Hematopoietic multipotent progenitor cell treated with erythropoietin and hydrocortisone succinate and interleukin-3 and kit ligand, for 8 days (in vitro differentiated cells): ENCODE data around the gene ADCY9.
"Not testable (repeated sequence)": the region's sequence is repeated elsewhere in the genome, so short reads cannot be mapped to it uniquely, and the experiment has no call there.

Experiments used
- DNase-seq: peaks from one replicate; pipeline ENCODE4 v3.0.0-alpha.2; 2015

Gene ADCY9

GRCh38 chr16:4092547-4093265 is 23.5 kb downstream of the ADCY9 start:
- DNase-seq, result no peak

GRCh38 chr16:4091240-4092012 is 24.8 kb downstream of the ADCY9 start:
- DNase-seq, result no peak

- no peak for DNase-seq
These were observed 25.8 kb downstream of the ADCY9 start for GRCh38 chr16:4090351-4090851.

GRCh38 chr16:4089811-4090301 is 26.4 kb downstream of the ADCY9 start:
- DNase-seq, result no peak

GRCh38 chr16:4089251-4089810 is 26.9 kb downstream of the ADCY9 start:
- no peak for DNase-seq

GRCh38 chr16:4087990-4088577 is 28.2 kb downstream of the ADCY9 start:
- no peak for DNase-seq

- no peak for DNase-seq
These were observed 28.9 kb downstream of the ADCY9 start for GRCh38 chr16:4087099-4087885.

GRCh38 chr16:4086153-4086552 is 30.1 kb downstream of the ADCY9 start:
- no peak for DNase-seq

GRCh38 chr16:4085405-4085970 is 30.8 kb downstream of the ADCY9 start:
- DNase-seq, result no peak

GRCh38 chr16:4083347-4083870 is 32.8 kb downstream of the ADCY9 start:
- no peak for DNase-seq

- no peak for DNase-seq
These were observed 33.7 kb downstream of the ADCY9 start for GRCh38 chr16:4082474-4083044.

- no peak for DNase-seq
These were observed 34.7 kb downstream of the ADCY9 start for GRCh38 chr16:4081521-4082021.

GRCh38 chr16:4081047-4081446 is 35.2 kb downstream of the ADCY9 start:
- no peak for DNase-seq

- DNase-seq, result no peak
These were observed 39.0 kb downstream of the ADCY9 start for GRCh38 chr16:4077174-4077649.

- no peak for DNase-seq
These were observed 40.7 kb downstream of the ADCY9 start for GRCh38 chr16:4075534-4075933.

- DNase-seq, result not testable (repeated sequence)
These were observed 43.1 kb downstream of the ADCY9 start for GRCh38 chr16:4073150-4073549.

- no peak for DNase-seq
These were observed 44.3 kb downstream of the ADCY9 start for GRCh38 chr16:4071686-4072561.

GRCh38 chr16:4070936-4071335 is 45.3 kb downstream of the ADCY9 start:
- DNase-seq, result no peak

- DNase-seq, result no peak
These were observed 48.8 kb downstream of the ADCY9 start for GRCh38 chr16:4067262-4068001.
